ENCODE results near the gene GADL1. TPM values are rescaled to one million over a fixed set of nuclear protein-coding genes. Genes with fewer than 3 reads are reported as not detected.

Gene GADL1
- total RNA-seq, 1 experiment from 2014 or later, result 0.09 TPM

- Histone ChIP-seq H3K9me3 (ENCODE audit: control insufficient read depth, low read depth, low read length) (no peaks in the 10 kb centered on the region), H3K4me2 (ENCODE audit: insufficient read depth, insufficient read length, low read length) (no peak overlapping the region), H3T11ph (ENCODE audit: low read length) (no peak overlapping the region), H3K4me1 (ENCODE audit: insufficient read depth, low read length) (no peaks in the 10 kb centered on the region; the same call in 1 of the 2 replicates), H3K4ac (ENCODE audit: low read depth, low read length) (no peak overlapping the region), H2BK15ac (ENCODE audit: low read depth, low read length) (no peak overlapping the region), H3K23me2 (ENCODE audit: insufficient read length, low read depth, low read length, poor library complexity, severe bottlenecking) (no peaks in the 10 kb centered on the region), H3K18ac (ENCODE audit: insufficient read length, low read depth, low read length) (no peak overlapping the region), H4K20me1 (ENCODE audit: control insufficient read depth, insufficient read depth, insufficient read length) (no peaks in the 10 kb centered on the region), H2AFZ (ENCODE audit: low read length) (no peak overlapping the region), H3K27me3 (ENCODE audit: insufficient read depth, low read length) (no peaks in the 10 kb centered on the region), H4K5ac (ENCODE audit: insufficient read length, low read depth, low read length) (no peak overlapping the region), H2BK120ac (ENCODE audit: low read depth, low read length, poor library complexity, severe bottlenecking) (no peak overlapping the region), H2BK5ac (ENCODE audit: insufficient read length, low read length) (no peak overlapping the region), H4K8ac (replicated peaks; ENCODE audit: insufficient read length, low read depth, low read length) (no peak overlapping the region), H3K56ac (ENCODE audit: insufficient read length, low read depth, low read length) (no peak overlapping the region), H3K27ac (ENCODE audit: insufficient read length, low read depth, low read length) (no peak overlapping the region), H2BK20ac (ENCODE audit: low read depth, low read length, poor library complexity, severe bottlenecking) (no peak overlapping the region), H3K23ac (ENCODE audit: insufficient read length, low read depth, low read length) (no peak overlapping the region), H2AK5ac (ENCODE audit: insufficient read length, low read length) (no peak overlapping the region), H2BK12ac (ENCODE audit: insufficient read length, low read depth, low read length) (no peak overlapping the region), H3K79me1 (ENCODE audit: insufficient read depth, low read depth, low read length, poor library complexity, severe bottlenecking) (no peaks in the 10 kb centered on the region), H4K91ac (ENCODE audit: insufficient read length, low read depth, low read length) (no peak overlapping the region), H3K14ac (ENCODE audit: insufficient read depth, low read length) (no peak overlapping the region), H3K9ac (ENCODE audit: extremely low read depth, insufficient read length, low read length) (no peak overlapping the region), H3K79me2 (ENCODE audit: insufficient read depth, low read length) (no peaks in the 10 kb centered on the region)
- H3K9me3 Mint-ChIP-seq, result no peaks in the 10 kb centered on the region
- no peak for TF ChIP-seq CTCF (conservative IDR thresholded peaks at IDR 0.05)
- no peaks in the 10 kb centered on the region for H3K27me3 Mint-ChIP-seq (ENCODE audit: low read depth)
- peaks cover 10 to 11% of the 10 kb centered on the region in 2 experiments for H3K4me1 Mint-ChIP-seq
- H3K27ac Mint-ChIP-seq, result no peak overlapping the region
- DNase-seq, result no peak
- H3K36me3 Mint-ChIP-seq (ENCODE audit: insufficient read depth in 1 of 3, low read depth in 3 of 3), result no peaks in the 10 kb centered on the region; a peak in 1 of 7 replicates
- WGBS (ENCODE audit: extremely low coverage, insufficient read length, low lambda C conversion rate), result no CpG with 5 or more reads among the region's 1 CpG
- no peak overlapping the region for H3K4me3 Mint-ChIP-seq
Observed at GRCh38 chr3:30836141-30836540, 58.3 kb downstream of the GADL1 start.

Data from H9 (cell line).